Measurements from ENCODE around the gene MED15.
"Not testable (repeated sequence)": the region's sequence is repeated elsewhere in the genome, so short reads cannot be mapped to it uniquely, and the experiment has no call there.

The MED15 gene

DNA sequence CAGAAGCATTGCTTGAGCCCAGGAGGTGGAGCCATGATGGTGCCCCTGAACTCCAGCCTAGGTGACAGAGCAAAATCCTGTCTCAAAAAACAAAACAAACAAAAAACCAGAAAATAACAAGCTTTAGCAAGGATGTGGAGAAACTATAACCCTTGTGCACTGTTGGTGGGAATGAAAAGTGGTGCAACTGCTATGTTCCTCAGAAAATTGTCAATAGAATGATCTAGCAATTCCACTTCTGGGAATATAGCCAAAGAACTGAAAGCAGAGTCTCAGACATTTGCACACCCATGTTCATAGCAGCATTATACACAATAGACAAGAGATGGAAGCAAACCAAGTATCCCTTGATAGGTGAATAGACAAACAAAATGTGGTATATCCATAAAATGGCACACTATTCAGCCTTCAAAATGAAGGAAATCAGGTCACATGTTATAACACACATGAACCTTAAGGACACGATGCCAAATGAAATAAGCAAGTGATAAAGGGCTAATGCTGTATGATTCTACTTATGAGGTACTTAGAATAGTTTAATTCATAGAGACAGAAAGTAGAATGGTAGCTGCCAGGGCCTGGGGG, 27.7 kb upstream of the MED15 start:
- DNase-seq (no peak), ATAC-seq (ENCODE audit: insufficient read depth, low read depth) (no peak)
- H2AFZ ChIP-seq (ENCODE audit: low read depth, low read length), result no peak overlapping the region
- peaks cover 9% of the 10 kb centered on the region for H3K36me3 ChIP-seq (ENCODE audit: insufficient read depth, low read length)
- TF ChIP-seq EZH2 (IDR thresholded peaks at IDR 0.05; ENCODE audit: borderline replicate concordance, low read depth, low read length, severe bottlenecking), result no peak
- TF ChIP-seq, protein P1, sequence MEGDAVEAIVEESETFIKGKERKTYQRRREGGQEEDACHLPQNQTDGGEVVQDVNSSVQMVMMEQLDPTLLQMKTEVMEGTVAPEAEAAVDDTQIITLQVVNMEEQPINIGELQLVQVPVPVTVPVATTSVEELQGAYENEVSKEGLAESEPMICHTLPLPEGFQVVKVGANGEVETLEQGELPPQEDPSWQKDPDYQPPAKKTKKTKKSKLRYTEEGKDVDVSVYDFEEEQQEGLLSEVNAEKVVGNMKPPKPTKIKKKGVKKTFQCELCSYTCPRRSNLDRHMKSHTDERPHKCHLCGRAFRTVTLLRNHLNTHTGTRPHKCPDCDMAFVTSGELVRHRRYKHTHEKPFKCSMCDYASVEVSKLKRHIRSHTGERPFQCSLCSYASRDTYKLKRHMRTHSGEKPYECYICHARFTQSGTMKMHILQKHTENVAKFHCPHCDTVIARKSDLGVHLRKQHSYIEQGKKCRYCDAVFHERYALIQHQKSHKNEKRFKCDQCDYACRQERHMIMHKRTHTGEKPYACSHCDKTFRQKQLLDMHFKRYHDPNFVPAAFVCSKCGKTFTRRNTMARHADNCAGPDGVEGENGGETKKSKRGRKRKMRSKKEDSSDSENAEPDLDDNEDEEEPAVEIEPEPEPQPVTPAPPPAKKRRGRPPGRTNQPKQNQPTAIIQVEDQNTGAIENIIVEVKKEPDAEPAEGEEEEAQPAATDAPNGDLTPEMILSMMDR (IDR thresholded peaks at IDR 0.05; ENCODE audit: borderline replicate concordance, extremely low read depth, low read length, poor library complexity, severe bottlenecking), result no peak
- no peak overlapping the region for H3K4me2 ChIP-seq (ENCODE audit: insufficient read depth, low read length)
- H3K27ac ChIP-seq (ENCODE audit: low read length), result no peak overlapping the region
- no peaks in the 10 kb centered on the region for H3K9me3 ChIP-seq (ENCODE audit: insufficient read depth, low read length, severe bottlenecking)
- no peaks in the 10 kb centered on the region for H3K27me3 ChIP-seq (ENCODE audit: insufficient read depth, low read length, poor library complexity)
- H3K79me2 ChIP-seq (ENCODE audit: insufficient read depth, low read length), result no peaks in the 10 kb centered on the region
- H3K4me3 ChIP-seq (ENCODE audit: low read depth in 1 of 2, low read length in 2 of 2), result no peak overlapping the region
- H3K9ac ChIP-seq (ENCODE audit: low read depth, low read length), result no peak overlapping the region
- H3K4me1 ChIP-seq (ENCODE audit: insufficient read depth, low read length), result no peaks in the 10 kb centered on the region
- H4K20me1 ChIP-seq (ENCODE audit: insufficient read depth, low read length), result peaks cover 5% of the 10 kb centered on the region; the same call in 1 of the 2 replicates

DNA sequence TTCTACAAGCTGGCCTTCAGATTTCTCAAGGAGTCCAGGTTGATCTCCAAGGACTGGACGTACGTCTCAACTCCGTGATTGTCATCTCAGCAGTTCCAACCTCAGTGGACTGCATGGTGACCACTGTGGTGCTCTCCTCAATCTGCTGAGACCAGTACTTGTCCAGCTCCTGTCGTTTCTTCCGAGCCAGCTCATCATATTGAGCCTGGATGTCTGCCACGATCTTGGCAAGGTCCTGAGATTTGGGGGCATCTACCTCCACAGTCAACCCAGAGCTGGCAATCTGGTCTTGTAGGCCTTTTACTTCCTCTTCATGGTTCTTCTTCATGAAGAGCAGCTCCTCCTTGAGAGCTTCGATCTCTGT, 24.3 kb upstream of the MED15 start:
- H3K79me2 ChIP-seq (ENCODE audit: insufficient read depth, low read length); H3K4me3 ChIP-seq (ENCODE audit: low read depth in 1 of 2, low read length in 2 of 2); H3K9ac ChIP-seq (ENCODE audit: low read depth, low read length); H3K27me3 ChIP-seq (ENCODE audit: insufficient read depth, low read length, poor library complexity); DNase-seq; H3K9me3 ChIP-seq (ENCODE audit: insufficient read depth, low read length, severe bottlenecking); ATAC-seq (ENCODE audit: insufficient read depth, low read depth); H4K20me1 ChIP-seq (ENCODE audit: insufficient read depth, low read length); H2AFZ ChIP-seq (ENCODE audit: low read depth, low read length); H3K4me2 ChIP-seq (ENCODE audit: insufficient read depth, low read length); H3K27ac ChIP-seq (ENCODE audit: low read length); H3K4me1 ChIP-seq (ENCODE audit: insufficient read depth, low read length): not testable (repeated sequence)
- H3K36me3 ChIP-seq (ENCODE audit: insufficient read depth, low read length), result peaks cover 13% of the 10 kb centered on the region

DNA sequence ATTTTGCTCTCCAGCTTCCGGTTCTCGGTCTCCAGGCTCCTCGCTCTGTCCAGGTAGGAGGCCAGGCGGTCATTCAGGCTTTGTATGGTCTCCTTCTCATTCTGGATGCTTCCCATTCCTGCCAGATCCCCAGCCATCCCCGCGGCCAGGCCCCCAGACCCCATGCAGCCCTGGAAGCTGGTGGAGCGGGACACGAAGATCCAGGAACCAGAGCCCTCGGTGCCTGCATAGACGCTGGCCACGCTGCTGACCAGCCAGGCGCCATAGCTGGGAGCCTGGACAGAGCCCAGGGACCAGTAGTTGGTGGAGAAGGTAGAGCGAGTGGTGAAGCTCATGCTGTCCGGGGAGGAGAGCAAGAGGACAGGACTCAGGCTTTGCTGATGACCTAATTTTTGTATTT, 23.6 kb upstream of the MED15 start:
- peaks cover 10% of the 10 kb centered on the region; the same call in 1 of the 2 replicates for H4K20me1 ChIP-seq (ENCODE audit: insufficient read depth, low read length)
- H3K4me2 ChIP-seq (ENCODE audit: insufficient read depth, low read length), result no peak overlapping the region
- no peak overlapping the region for H3K4me3 ChIP-seq (ENCODE audit: low read depth in 1 of 2, low read length in 2 of 2)
- H3K27me3 ChIP-seq (ENCODE audit: insufficient read depth, low read length, poor library complexity), result no peaks in the 10 kb centered on the region
- TF ChIP-seq, protein P1 (IDR thresholded peaks at IDR 0.05; ENCODE audit: borderline replicate concordance, extremely low read depth, low read length, poor library complexity, severe bottlenecking), result no peak
- TF ChIP-seq EZH2 (IDR thresholded peaks at IDR 0.05; ENCODE audit: borderline replicate concordance, low read depth, low read length, severe bottlenecking), result no peak
- no peaks in the 10 kb centered on the region for H3K4me1 ChIP-seq (ENCODE audit: insufficient read depth, low read length)
- no peaks in the 10 kb centered on the region for H3K9me3 ChIP-seq (ENCODE audit: insufficient read depth, low read length, severe bottlenecking)
- DNase-seq (no peak), ATAC-seq (ENCODE audit: insufficient read depth, low read depth) (no peak)
- H3K9ac ChIP-seq (ENCODE audit: low read depth, low read length), result no peak overlapping the region
- H2AFZ ChIP-seq (ENCODE audit: low read depth, low read length), result no peak overlapping the region
- H3K79me2 ChIP-seq (ENCODE audit: insufficient read depth, low read length), result peaks cover 13% of the 10 kb centered on the region; the same call in 1 of the 2 replicates
- no peak overlapping the region for H3K27ac ChIP-seq (ENCODE audit: low read length)
- H3K36me3 ChIP-seq (ENCODE audit: insufficient read depth, low read length), result peaks cover 18% of the 10 kb centered on the region

DNA sequence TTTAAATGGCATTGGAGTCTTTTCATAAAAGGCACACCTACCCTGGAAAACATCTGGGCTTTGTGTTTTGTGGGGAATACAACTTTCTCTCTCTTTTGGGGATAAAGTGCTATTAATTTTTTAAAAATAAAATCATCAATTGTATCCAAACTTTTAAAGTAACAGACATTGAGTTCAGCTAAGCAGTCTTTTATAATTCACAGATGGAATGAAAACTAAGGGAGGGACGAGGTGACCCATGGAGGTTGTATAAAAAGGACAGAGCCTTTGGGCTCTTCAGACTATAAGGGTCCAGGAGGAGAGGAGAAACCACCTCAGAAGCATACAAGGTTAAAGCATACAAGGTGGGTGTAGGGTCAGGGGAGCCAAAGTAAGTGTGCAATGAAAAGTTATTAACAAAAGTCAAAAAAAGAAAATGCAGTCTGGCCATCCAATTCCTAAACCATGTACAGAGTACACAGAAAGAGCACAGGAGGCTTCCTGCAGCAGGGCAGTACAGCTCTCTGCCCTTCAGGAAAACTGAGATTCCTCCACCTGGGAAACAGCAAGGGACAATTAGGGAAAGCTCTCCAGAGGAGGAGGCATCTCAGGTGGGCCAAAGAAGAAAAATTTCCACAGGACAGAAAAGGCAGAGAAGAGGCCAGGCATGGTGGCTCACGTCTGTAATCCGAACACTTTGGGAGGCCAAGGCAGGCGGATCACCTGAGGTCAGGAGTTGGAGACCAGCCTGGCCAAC, 22.3 kb upstream of the MED15 start:
- peaks cover 23% of the 10 kb centered on the region for H3K36me3 ChIP-seq (ENCODE audit: insufficient read depth, low read length)

More for the DNA sequence above, 22.3 kb upstream of the MED15 start:
- no peak overlapping the region for H2AFZ ChIP-seq (ENCODE audit: low read depth, low read length)
- no peak overlapping the region for H3K4me3 ChIP-seq (ENCODE audit: low read depth in 1 of 2, low read length in 2 of 2)
- no peak for TF ChIP-seq EZH2 (IDR thresholded peaks at IDR 0.05; ENCODE audit: borderline replicate concordance, low read depth, low read length, severe bottlenecking)
- TF ChIP-seq, protein P1 (IDR thresholded peaks at IDR 0.05; ENCODE audit: borderline replicate concordance, extremely low read depth, low read length, poor library complexity, severe bottlenecking), result no peak
- no peak overlapping the region for H3K4me2 ChIP-seq (ENCODE audit: insufficient read depth, low read length)
- no peaks in the 10 kb centered on the region for H3K9me3 ChIP-seq (ENCODE audit: insufficient read depth, low read length, severe bottlenecking)
- no peak overlapping the region for H3K9ac ChIP-seq (ENCODE audit: low read depth, low read length)
- no peaks in the 10 kb centered on the region for H3K4me1 ChIP-seq (ENCODE audit: insufficient read depth, low read length)
- H3K27ac ChIP-seq (ENCODE audit: low read length), result no peak overlapping the region
- ATAC-seq (ENCODE audit: insufficient read depth, low read depth) (no peak), DNase-seq (no peak)
- H3K79me2 ChIP-seq (ENCODE audit: insufficient read depth, low read length), result peaks cover 21% of the 10 kb centered on the region; the same call in 1 of the 2 replicates
- no peaks in the 10 kb centered on the region for H3K27me3 ChIP-seq (ENCODE audit: insufficient read depth, low read length, poor library complexity)
- H4K20me1 ChIP-seq (ENCODE audit: insufficient read depth, low read length), result peaks cover 22% of the 10 kb centered on the region
